Gastrocnemius medialis (tissue), 4 donors: ENCODE measurements around the gene SGCE. TPM values are rescaled to one million over a fixed set of nuclear protein-coding genes. Genes with fewer than 3 reads are reported as not detected.

Experiments
- ATAC-seq, 2 donors: fragments of 150-250 bp; one replicate each; pipeline ENCODE4 v1.9.1; 2016
- DNase-seq, 2 donors: peaks; one replicate each; pipeline ENCODE4 v3.0.0-alpha.2; 2019
- H3K27ac ChIP-seq, 4 donors: fragments of 200-600 bp; sonication (generic); 1 replicate in 1 of 4; 2 replicates in 3 of 4; pipeline ENCODE4 v1.5.1; 2016 to 2018; ENCODE audit warnings: mild to moderate bottlenecking in 2 of 4, moderate library complexity in 1 of 4
- H3K27me3 ChIP-seq, 3 donors: fragments of 200-600 bp; sonication (generic) in 2 of 3; 1 replicate in 1 of 3; 2 replicates in 2 of 3; pipeline versions ENCODE4 v1.5.1 to v1.6.0; 2016 to 2019; ENCODE audit warnings: mild to moderate bottlenecking in 1 of 3, moderate library complexity in 1 of 3
- H3K36me3 ChIP-seq, 2 donors: fragments of 200-600 bp; sonication (generic) in 1 of 2; one replicate each; pipeline ENCODE4 v1.5.1; 2017 to 2018
- H3K4me1 ChIP-seq, 2 donors: fragments of 200-600 bp; sonication (generic) in 1 of 2; one replicate each; pipeline ENCODE4 v1.5.1; 2016 to 2017; ENCODE audit warnings: mild to moderate bottlenecking in 2 of 2
- H3K4me3 ChIP-seq, 4 donors: fragments of 200-600 bp; sonication (generic) in 3 of 4; 1 replicate in 1 of 4; 2 replicates in 3 of 4; pipeline ENCODE4 v1.5.1; 2016 to 2019; ENCODE audit warnings: mild to moderate bottlenecking in 2 of 4
- H3K9me3 ChIP-seq, 3 donors: fragments of 200-600 bp; sonication (generic) in 2 of 3; 1 replicate in 1 of 3; 2 replicates in 2 of 3; pipeline ENCODE4 v1.5.1; 2016 to 2019
- CTCF ChIP-seq, 5 experiments: fragments of 450-650 bp in 3 of 5; fragments of 200-600 bp in 2 of 5; sonication (generic) in 2 of 5; IDR thresholded peaks in 4 of 5; conservative IDR thresholded peaks in 1 of 5; 1 replicate in 4 of 5; 2 replicates in 1 of 5; pipeline ENCODE4 v1.5.1; 2016 to 2019; ENCODE audit warnings: antibody characterized with exemption in 5 of 5, mild to moderate bottlenecking in 3 of 5, moderate library complexity in 3 of 5
- POLR2A ChIP-seq, 2 donors: fragments of 450-650 bp; IDR thresholded peaks; one replicate each; pipeline ENCODE4 v1.6.1; 2017; ENCODE audit warnings: antibody characterized with exemption in 2 of 2, mild to moderate bottlenecking in 2 of 2, moderate library complexity in 2 of 2
- in situ Hi-C, 4 donors: fragments of 200-750 bp; cut with MboI; loops; one replicate each; pipeline versions ENCODE4 v1.15.0 to v1.8.0; 2017; ENCODE audit warnings: low sequenced_read_pairs in 4 of 4
- intact Hi-C: fragments of 100-400 bp; cut with DNase I; formaldehyde crosslinking; loops from one replicate; pipeline ENCODE4 v1.15.1; 2023; ENCODE audit warnings: low total_unique reads
- total RNA-seq, 4 donors: library from RNA; depleted of rRNA; stranded (reverse); fragments of >200 nt; gene quantifications; one replicate each; pipeline versions ENCODE4 v1.1.0 to v1.2.3, GENCODE V29; 2016

The SGCE gene
- total RNA-seq, 4 donors from 2014 or later, result 5.1 to 8.6 (median 6.1) TPM

DNA sequence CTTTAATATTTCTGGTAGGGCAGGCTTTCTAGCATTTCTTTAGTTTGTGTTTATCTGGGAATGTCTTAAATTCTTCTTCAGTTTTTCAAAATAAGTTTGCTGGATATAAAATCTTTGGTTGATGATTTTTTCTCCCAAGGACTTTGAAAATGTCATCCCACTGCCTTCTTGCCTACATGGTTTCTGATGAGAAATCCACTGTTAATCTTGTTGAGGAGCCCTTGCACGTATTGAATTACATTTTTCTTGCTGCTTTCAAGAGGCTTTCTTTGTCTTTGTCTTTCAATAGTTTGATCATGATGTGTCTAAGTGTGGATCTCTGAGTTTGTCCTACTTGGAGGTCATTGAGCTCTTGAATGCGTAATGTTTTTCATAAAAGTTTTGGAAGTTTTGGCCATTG, 80.3 kb downstream of the SGCE start:
- TF ChIP-seq POLR2A (IDR thresholded peaks at IDR 0.05) (no peak), CTCF (IDR thresholded peaks at IDR 0.05 in 4 of 5, conservative IDR thresholded peaks at IDR 0.05 in 1 of 5) (no peak)

GRCh38 chr7:94571816-94572215, 84.1 kb downstream of the SGCE start:
- ATAC-seq (no peak), DNase-seq (no peak)
- Histone ChIP-seq H3K27me3 (no peaks in the 10 kb centered on the region), H3K27ac (no peak overlapping the region), H3K4me1 (no peaks in the 10 kb centered on the region), H3K36me3 (no peaks in the 10 kb centered on the region), H3K9me3 (no peaks in the 10 kb centered on the region), H3K4me3 (no peak overlapping the region)
- intact Hi-C loops, result no loop called here
- in situ Hi-C loops, result no loop called here
- no peak for TF ChIP-seq POLR2A (IDR thresholded peaks at IDR 0.05)
- no peak for TF ChIP-seq CTCF (IDR thresholded peaks at IDR 0.05 in 4 of 5, conservative IDR thresholded peaks at IDR 0.05 in 1 of 5)

More for the DNA sequence above, 80.3 kb downstream of the SGCE start:
- Histone ChIP-seq H3K27me3 (no peaks in the 10 kb centered on the region), H3K4me1 (no peaks in the 10 kb centered on the region), H3K27ac (no peak overlapping the region), H3K9me3 (no peaks in the 10 kb centered on the region), H3K36me3 (no peaks in the 10 kb centered on the region), H3K4me3 (no peak overlapping the region)
- in situ Hi-C loops (no loop called here), intact Hi-C loops (no loop called here)
- no peak for ATAC-seq
- DNase-seq, result no peak

DNA sequence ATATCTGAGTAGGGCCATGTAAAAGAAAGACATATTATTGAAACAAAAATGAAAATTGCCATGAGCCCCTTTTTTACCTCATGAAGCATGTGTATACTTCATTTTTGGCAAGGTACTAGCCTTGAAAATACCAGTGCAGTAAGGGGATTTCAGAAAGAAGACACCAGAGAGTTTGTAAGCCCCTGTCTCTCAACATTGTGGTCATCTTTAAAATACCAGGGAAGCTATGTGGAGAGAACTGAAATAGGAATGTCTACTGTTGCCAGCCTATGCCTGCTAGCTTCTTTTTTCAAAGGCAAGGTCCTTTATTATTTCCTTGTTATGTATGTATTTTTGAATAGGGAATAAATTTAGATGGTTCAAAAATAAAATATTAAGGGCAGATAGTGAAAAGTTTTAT, 88.5 kb downstream of the SGCE start:
- no peaks in the 10 kb centered on the region for H3K36me3 ChIP-seq
- no peaks in the 10 kb centered on the region for H3K9me3 ChIP-seq
- no peak for DNase-seq
- H3K4me3 ChIP-seq, result no peak overlapping the region
- in situ Hi-C loops (no loop called here), intact Hi-C loops (no loop called here)
- H3K27me3 ChIP-seq, result no peaks in the 10 kb centered on the region
- ATAC-seq, result no peak
- H3K27ac ChIP-seq, result no peak overlapping the region
- TF ChIP-seq CTCF (IDR thresholded peaks at IDR 0.05 in 4 of 5, conservative IDR thresholded peaks at IDR 0.05 in 1 of 5), result no peak
- no peak for TF ChIP-seq POLR2A (IDR thresholded peaks at IDR 0.05)
- H3K4me1 ChIP-seq, result no peaks in the 10 kb centered on the region

DNA sequence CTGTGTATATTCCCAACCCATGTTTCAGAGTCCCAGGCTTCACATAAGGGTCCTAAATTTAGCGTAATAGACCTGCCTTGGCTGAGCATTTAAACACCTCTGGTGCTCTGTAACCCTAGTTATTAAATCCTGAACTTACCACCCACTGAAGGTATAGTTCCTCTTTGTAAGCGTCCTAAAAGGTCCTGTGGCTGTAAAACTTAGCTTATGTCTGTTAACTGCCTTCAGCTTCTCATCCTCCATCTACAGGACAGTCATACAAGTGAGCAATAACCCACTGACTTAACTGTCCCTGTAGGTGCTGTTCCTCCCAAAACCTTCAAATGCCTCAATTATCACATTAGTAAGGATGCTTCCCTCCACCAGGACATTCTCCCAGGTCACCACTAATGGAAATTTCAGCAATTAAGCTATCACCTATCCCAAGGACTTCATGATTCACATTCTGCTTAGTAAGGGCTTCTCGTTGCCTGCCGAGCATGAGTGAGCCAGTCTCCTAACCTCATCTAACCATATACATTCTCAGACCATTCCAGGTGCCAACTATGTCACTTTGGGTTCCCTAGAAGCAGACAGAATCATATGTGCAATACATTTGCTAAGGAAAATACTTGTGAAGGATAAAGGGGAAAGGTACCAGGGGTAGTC, 90.6 kb downstream of the SGCE start:
- Histone ChIP-seq H3K4me3 (no peak overlapping the region), H3K36me3 (no peaks in the 10 kb centered on the region), H3K4me1 (no peaks in the 10 kb centered on the region), H3K27me3 (no peaks in the 10 kb centered on the region), H3K9me3 (no peaks in the 10 kb centered on the region), H3K27ac (no peak overlapping the region)
- in situ Hi-C loops, result no loop called here
- TF ChIP-seq CTCF (IDR thresholded peaks at IDR 0.05 in 4 of 5, conservative IDR thresholded peaks at IDR 0.05 in 1 of 5) (no peak), POLR2A (IDR thresholded peaks at IDR 0.05) (no peak)
- ATAC-seq (no peak), DNase-seq (no peak)
- intact Hi-C loops, result no loop called here

GRCh38 chr7:94562525-94562924, 93.4 kb downstream of the SGCE start:
- no peak for TF ChIP-seq CTCF (IDR thresholded peaks at IDR 0.05 in 4 of 5, conservative IDR thresholded peaks at IDR 0.05 in 1 of 5)
- TF ChIP-seq POLR2A (IDR thresholded peaks at IDR 0.05), result no peak
- H3K27ac ChIP-seq, result no peak overlapping the region
- no peak overlapping the region for H3K4me3 ChIP-seq
- DNase-seq, result no peak
- H3K9me3 ChIP-seq, result no peaks in the 10 kb centered on the region
- ATAC-seq, result no peak
- H3K4me1 ChIP-seq, result no peaks in the 10 kb centered on the region
- intact Hi-C loops, result no loop called here
- in situ Hi-C loops, result no loop called here
- no peaks in the 10 kb centered on the region for H3K36me3 ChIP-seq
- H3K27me3 ChIP-seq, result no peaks in the 10 kb centered on the region
